B cell (primary cell): ENCODE results near the gene EXD3. TPM values are rescaled to one million over a fixed set of nuclear protein-coding genes. Genes with fewer than 3 reads are reported as not detected.

Experiments
- ATAC-seq: fragments of 200-7000 bp; cut with Tn5 transposase; one replicate; pipeline ENCODE4 v1.10.0; 2021; ENCODE audit warnings: low read depth, mild to moderate bottlenecking, moderate number of reproducible peaks, moderate library complexity
- CTCF ChIA-PET: fragments of 350-600 bp; sonication (Branson Sonifier 250); formaldehyde crosslinking; loops from one replicate; lab custom pipeline; 2021; ENCODE audit warnings: antibody characterized with exemption, inconsistent platforms; lab: Charles Lee
- POLR2A ChIA-PET: fragments of 350-600 bp; sonication (Branson Sonifier 250); formaldehyde crosslinking; loops from one replicate; lab custom pipeline; 2021; ENCODE audit warnings: antibody characterized with exemption; lab: Charles Lee
- DNase-seq: peaks from one replicate; pipeline ENCODE4 v3.0.0; 2013
- H2AFZ ChIP-seq: 2 replicates; pipeline ENCODE4 v1.6.1; 2012; ENCODE audit warnings: mild to moderate bottlenecking, low read depth, low read length; ENCODE audit not compliant: insufficient read depth, poor library complexity, severe bottlenecking
- H3K27ac ChIP-seq, 2 donors: 1 replicate in 1 of 2; 2 replicates in 1 of 2; pipeline ENCODE4 v1.5.1; 2012 to 2013; ENCODE audit warnings: low read length in 2 of 2, mild to moderate bottlenecking in 2 of 2, moderate library complexity in 1 of 2
- H3K27me3 ChIP-seq, 4 experiments: fragments of 200-600 bp in 1 of 4; sonication (generic) in 1 of 4; replicated peaks in 1 of 4; 1 replicate in 2 of 4; 2 replicates in 2 of 4; pipeline versions ENCODE4 v1.6.1 to v1.7.0; 2013 to 2016; ENCODE audit warnings: low read length in 3 of 4, mild to moderate bottlenecking in 2 of 4, mixed read lengths in 1 of 4, moderate library complexity in 1 of 4; ENCODE audit not compliant: insufficient read depth in 4 of 4, control insufficient read depth in 3 of 4; ENCODE audit errors: control extremely low read depth in 1 of 4
- H3K36me3 ChIP-seq, 2 experiments: replicated peaks in 1 of 2; 1 replicate in 1 of 2; 2 replicates in 1 of 2; pipeline versions ENCODE4 v1.6.1 to v1.7.1; 2013; ENCODE audit warnings: low read length in 1 of 2; ENCODE audit not compliant: insufficient read depth in 2 of 2, control insufficient read depth in 1 of 2; ENCODE audit errors: control extremely low read depth in 1 of 2, extremely low read depth in 1 of 2
- H3K4me1 ChIP-seq, 2 donors: fragments of 200-600 bp in 1 of 2; sonication (generic) in 1 of 2; 1 replicate in 1 of 2; 2 replicates in 1 of 2; pipeline versions ENCODE4 v1.5.1 to v1.6.1; 2013 to 2017; ENCODE audit warnings: low read length in 2 of 2; ENCODE audit not compliant: control insufficient read depth in 2 of 2, insufficient read depth in 2 of 2
- H3K4me2 ChIP-seq: replicated peaks from 2 replicates; pipeline ENCODE3; 2012; ENCODE audit warnings: mild to moderate bottlenecking, low read depth, low read length; ENCODE audit not compliant: poor library complexity, severe bottlenecking
- H3K4me3 ChIP-seq, 5 experiments: fragments of 200-600 bp in 1 of 5; sonication (generic) in 1 of 5; 1 replicate in 3 of 5; 2 replicates in 2 of 5; pipeline versions ENCODE4 v1.5.1 to v1.7.0; 2011 to 2016; ENCODE audit warnings: low read length in 4 of 5, mild to moderate bottlenecking in 4 of 5, low read depth in 2 of 5, control low read depth in 1 of 5, moderate library complexity in 1 of 5; ENCODE audit not compliant: insufficient read depth in 1 of 5; ENCODE audit errors: control extremely low read depth in 1 of 5, extremely low read depth in 1 of 5
- H3K79me2 ChIP-seq: fragments of 200-600 bp; sonication (generic); one replicate; pipeline ENCODE4 v1.6.0; 2016; ENCODE audit warnings: low read length; ENCODE audit not compliant: control insufficient read depth, insufficient read depth
- H3K9ac ChIP-seq: fragments of 200-600 bp; sonication (generic); 2 replicates; pipeline ENCODE4 v1.6.1; 2017; ENCODE audit warnings: mild to moderate bottlenecking, low read length, moderate library complexity
- H3K9me3 ChIP-seq, 3 donors: one replicate each; pipeline versions ENCODE4 v1.6.1 to v1.7.1; 2013; ENCODE audit warnings: low read length in 2 of 3; ENCODE audit not compliant: control insufficient read depth in 2 of 3, insufficient read depth in 1 of 3; ENCODE audit errors: control extremely low read depth in 1 of 3
- H4K20me1 ChIP-seq: 2 replicates; pipeline ENCODE4 v1.6.0; 2012; ENCODE audit warnings: mild to moderate bottlenecking, low read length; ENCODE audit not compliant: insufficient read depth, control insufficient read depth, poor library complexity, severe bottlenecking
- H3K27ac Mint-ChIP-seq: one replicate; pipeline ENCODE4 v1.8.0; 2021; ENCODE audit warnings: mixed read lengths
- H3K27me3 Mint-ChIP-seq: one replicate; pipeline ENCODE4 v1.8.0; 2021; ENCODE audit warnings: mixed read lengths
- H3K4me1 Mint-ChIP-seq: one replicate; pipeline ENCODE4 v1.8.0; 2021; ENCODE audit warnings: mixed read lengths
- H3K4me3 Mint-ChIP-seq: one replicate; pipeline ENCODE4 v1.8.0; 2021; ENCODE audit warnings: mixed read lengths
- H3K9me3 Mint-ChIP-seq: one replicate; pipeline ENCODE4 v1.8.0; 2022; ENCODE audit warnings: mixed read lengths; ENCODE audit not compliant: insufficient read depth
- EZH2 ChIP-seq: IDR thresholded peaks from 2 replicates; pipeline ENCODE4 v1.6.1; 2012; ENCODE audit warnings: borderline replicate concordance, low read depth, mild to moderate bottlenecking, moderate library complexity, low read length; ENCODE audit not compliant: insufficient read depth, poor library complexity, severe bottlenecking
- WGBS: methylation state at CpG from one replicate; pipeline ENCODE4 v1.1.5; 2013; ENCODE audit warnings: missing lambda C conversion rate; ENCODE audit not compliant: insufficient coverage; 5-methylcytosine and 5-hydroxymethylcytosine counted together
- intact Hi-C: fragments of 100-400 bp; cut with micrococcal nuclease; formaldehyde crosslinking; loops from one replicate; pipeline ENCODE4 v1.10.0; 2022
- polyA plus RNA-seq: library from polyadenylated mRNA; depleted of rRNA; stranded (reverse); fragments of >200 nt; gene quantifications from 2 replicates; pipeline ENCODE4 v1.2.3, GENCODE V29; 2012
- total RNA-seq, 2 donors: library from RNA; stranded (reverse); fragments of 120-200 nt in 1 of 2; gene quantifications; 1 replicate in 1 of 2; 2 replicates in 1 of 2; pipeline versions ENCODE4 v1.2.3 to v1.2.4, GENCODE V29; 2013 to 2022
- TF ChIP-seq, protein P1 (sequence below): fragments of 200-600 bp; IDR thresholded peaks from one replicate; pipeline ENCODE4 v1.8.0; 2022; ENCODE audit warnings: antibody characterized with exemption, mild to moderate bottlenecking

The EXD3 gene
- total and polyA plus RNA-seq, 2 donors (not counting 1 experiment from before 2014, with no cell fraction given), result 22.5 to 23.7 TPM

DNA sequence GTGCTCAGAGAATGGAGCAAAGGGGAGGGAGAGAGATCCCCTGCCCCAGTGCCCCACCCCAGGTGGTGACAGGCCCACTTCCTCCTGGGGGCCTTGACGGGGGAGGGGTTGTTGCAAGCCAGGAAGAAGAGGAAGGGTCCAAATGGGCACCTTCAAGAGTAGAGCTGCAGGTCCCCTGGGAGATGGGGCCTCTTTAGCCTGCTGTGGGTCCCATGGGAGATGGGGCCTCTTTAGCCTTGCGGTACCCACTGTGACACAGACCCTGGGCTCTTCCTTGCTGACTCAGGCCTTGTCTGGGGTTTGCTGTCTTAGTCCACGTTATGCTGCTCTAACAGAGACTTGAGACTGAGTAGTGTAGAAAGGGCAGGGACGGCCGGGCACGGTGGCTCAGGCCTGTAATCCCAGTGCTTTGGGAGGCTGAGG is 155.0 kb downstream of the EXD3 start:
- no peaks in the 10 kb centered on the region for H3K27me3 ChIP-seq
- peak overlapping the region; percentile 53 for H3K9ac ChIP-seq
- peaks cover 29% of the 10 kb centered on the region for H3K79me2 ChIP-seq
- Mint-ChIP-seq H3K9me3 (no peaks in the 10 kb centered on the region), H3K4me1 (peaks cover 29% of the 10 kb centered on the region), H3K4me3 (peak overlapping the region; percentile 69), H3K27ac (peak overlapping the region; percentile 78), H3K27me3 (no peaks in the 10 kb centered on the region)
- H3K4me2 ChIP-seq, result peak overlapping the region; percentile 64
- intact Hi-C loops, result loop anchor here (2.0 kb wide), 1 partner anchor 13 kb away; the partner anchor contains the start of gene NELFB
- H3K9me3 ChIP-seq, result no peaks in the 10 kb centered on the region
- peaks cover 0 to 31% of the 10 kb centered on the region in 2 experiments for H3K36me3 ChIP-seq
- peak overlapping the region in 3 of 5 experiments; percentile 33 to 50 (median 50) for H3K4me3 ChIP-seq
- ChIA-PET CTCF (interaction anchor here (1.1 to 1.5 kb wide), 3 partner anchors 19 to 233 kb away, joined by 3 to 5 read pairs (median 4); no protein-coding TSS in a partner anchor), POLR2A (interaction anchor here (0.6 to 1.8 kb wide), 6 partner anchors 9 to 229 kb away, joined by 3 to 11 read pairs (median 4); partner anchors contain the start of genes TOR4A and TUBB4B)
- TF ChIP-seq, protein P1, sequence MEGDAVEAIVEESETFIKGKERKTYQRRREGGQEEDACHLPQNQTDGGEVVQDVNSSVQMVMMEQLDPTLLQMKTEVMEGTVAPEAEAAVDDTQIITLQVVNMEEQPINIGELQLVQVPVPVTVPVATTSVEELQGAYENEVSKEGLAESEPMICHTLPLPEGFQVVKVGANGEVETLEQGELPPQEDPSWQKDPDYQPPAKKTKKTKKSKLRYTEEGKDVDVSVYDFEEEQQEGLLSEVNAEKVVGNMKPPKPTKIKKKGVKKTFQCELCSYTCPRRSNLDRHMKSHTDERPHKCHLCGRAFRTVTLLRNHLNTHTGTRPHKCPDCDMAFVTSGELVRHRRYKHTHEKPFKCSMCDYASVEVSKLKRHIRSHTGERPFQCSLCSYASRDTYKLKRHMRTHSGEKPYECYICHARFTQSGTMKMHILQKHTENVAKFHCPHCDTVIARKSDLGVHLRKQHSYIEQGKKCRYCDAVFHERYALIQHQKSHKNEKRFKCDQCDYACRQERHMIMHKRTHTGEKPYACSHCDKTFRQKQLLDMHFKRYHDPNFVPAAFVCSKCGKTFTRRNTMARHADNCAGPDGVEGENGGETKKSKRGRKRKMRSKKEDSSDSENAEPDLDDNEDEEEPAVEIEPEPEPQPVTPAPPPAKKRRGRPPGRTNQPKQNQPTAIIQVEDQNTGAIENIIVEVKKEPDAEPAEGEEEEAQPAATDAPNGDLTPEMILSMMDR, result no peak
- no peak for TF ChIP-seq EZH2
- H4K20me1 ChIP-seq, result peaks cover 33% of the 10 kb centered on the region
- no peak overlapping the region for H2AFZ ChIP-seq
- peak; percentile 85 for ATAC-seq
- H3K27ac ChIP-seq, result peak overlapping the region in 1 of 2 donors; percentile 48
- DNase-seq, result peak; percentile 64
- H3K4me1 ChIP-seq, result peaks cover 11 to 48% of the 10 kb centered on the region in 2 donors
- 36% methylated on average over 6 of the region's 6 CpGs for whole genome bisulfite sequencing
